Caki2 (cell line): ENCODE results near the gene FRMD4A. TPM values are rescaled to one million over a fixed set of nuclear protein-coding genes. Genes with fewer than 3 reads are reported as not detected.

Experiments
- DNase-seq: peaks from one replicate; pipeline ENCODE4 v3.0.0-alpha.2; 2015; ENCODE audit warnings: low read depth
- in situ Hi-C: cut with HindIII; loops from 2 replicates; pipeline ENCODE4 v1.10.0; 2016; ENCODE audit warnings: low sequenced_read_pairs, low pct_unique_long_range_greater_than_20kb, mixed read lengths
- total RNA-seq: library from RNA; depleted of rRNA; stranded (reverse); fragments of >200 nt; shearing (Covaris generic); gene quantifications from 2 replicates; pipeline ENCODE4 v1.2.3, GENCODE V29; 2014; ENCODE audit warnings: low replicate concordance

FRMD4A gene
- total RNA-seq, 1 experiment from 2014 or later, result 3.8 TPM

GRCh38 chr10:13743963-13744362 is 586.8 kb downstream of the FRMD4A start:
- in situ Hi-C loops, result no loop called here
- no peak for DNase-seq

- no peak for DNase-seq
- in situ Hi-C loops, result no loop called here
These were observed 587.5 kb downstream of the FRMD4A start for GRCh38 chr10:13743101-13743693.

GRCh38 chr10:13741438-13741837 is 589.3 kb downstream of the FRMD4A start:
- in situ Hi-C loops, result no loop called here
- no peak for DNase-seq

GRCh38 chr10:13740461-13740860 is 590.3 kb downstream of the FRMD4A start:
- in situ Hi-C loops, result no loop called here
- DNase-seq, result no peak

GRCh38 chr10:13739183-13739582 is 591.5 kb downstream of the FRMD4A start:
- DNase-seq, result no peak
- in situ Hi-C loops, result no loop called here

- in situ Hi-C loops, result no loop called here
- no peak for DNase-seq
These were observed 594.2 kb downstream of the FRMD4A start for GRCh38 chr10:13736506-13736905.

GRCh38 chr10:13734151-13734550 is 596.6 kb downstream of the FRMD4A start:
- in situ Hi-C loops, result no loop called here
- no peak for DNase-seq

- in situ Hi-C loops, result no loop called here
- no peak for DNase-seq
These were observed 597.7 kb downstream of the FRMD4A start for GRCh38 chr10:13733071-13733470.

GRCh38 chr10:13732465-13732881 is 598.3 kb downstream of the FRMD4A start:
- DNase-seq, result no peak
- in situ Hi-C loops, result no loop called here

- no peak for DNase-seq
- in situ Hi-C loops, result no loop called here
These were observed 598.9 kb downstream of the FRMD4A start for GRCh38 chr10:13731799-13732198.

- in situ Hi-C loops, result no loop called here
- DNase-seq, result no peak
These were observed 599.8 kb downstream of the FRMD4A start for GRCh38 chr10:13730956-13731355.

GRCh38 chr10:13730306-13730652 is 600.4 kb downstream of the FRMD4A start:
- in situ Hi-C loops, result no loop called here
- DNase-seq, result no peak

- no peak for DNase-seq
- in situ Hi-C loops, result no loop called here
These were observed 601.0 kb downstream of the FRMD4A start for GRCh38 chr10:13729586-13730305.

GRCh38 chr10:13728898-13729535 is 601.7 kb downstream of the FRMD4A start:
- in situ Hi-C loops, result no loop called here
- no peak for DNase-seq

GRCh38 chr10:13725594-13725993 is 605.1 kb downstream of the FRMD4A start:
- in situ Hi-C loops, result no loop called here
- DNase-seq, result no peak

GRCh38 chr10:13724484-13724883 is 606.2 kb downstream of the FRMD4A start:
- in situ Hi-C loops, result no loop called here
- no peak for DNase-seq

GRCh38 chr10:13722747-13723653 is 607.7 kb downstream of the FRMD4A start:
- in situ Hi-C loops, result no loop called here
- DNase-seq, result no peak

- DNase-seq, result no peak
- in situ Hi-C loops, result no loop called here
These were observed 609.2 kb downstream of the FRMD4A start for GRCh38 chr10:13721486-13721885.

- no peak for DNase-seq
- in situ Hi-C loops, result no loop called here
These were observed 610.0 kb downstream of the FRMD4A start for GRCh38 chr10:13720699-13721098.
